ENCODE data around the gene CD22. TPM values are rescaled to one million over a fixed set of nuclear protein-coding genes. Genes with fewer than 3 reads are reported as not detected.

Gene CD22
- total and polyA plus RNA-seq, 2 of the 8 experiments (the other 6 are each of a cell fraction or from before 2014, with no cell fraction given), result 0.06 to 0.60 TPM

GRCh38 chr19:35332817-35333216, 3.8 kb downstream of the CD22 start (continued):
- TF ChIP-seq RXRA (IDR thresholded peaks at IDR 0.05; ENCODE audit: insufficient read depth, low read depth, low read length) (no peak), SRF (IDR thresholded peaks at IDR 0.05; ENCODE audit: low read depth, low read length) (no peak)

All from H1 (cell line).